ENCODE results near the gene GTF2I. TPM values are rescaled to one million over a fixed set of nuclear protein-coding genes. Genes with fewer than 3 reads are reported as not detected.

The GTF2I gene
- total RNA-seq, 2 donors from 2014 or later: 123 to 148 TPM

DNA sequence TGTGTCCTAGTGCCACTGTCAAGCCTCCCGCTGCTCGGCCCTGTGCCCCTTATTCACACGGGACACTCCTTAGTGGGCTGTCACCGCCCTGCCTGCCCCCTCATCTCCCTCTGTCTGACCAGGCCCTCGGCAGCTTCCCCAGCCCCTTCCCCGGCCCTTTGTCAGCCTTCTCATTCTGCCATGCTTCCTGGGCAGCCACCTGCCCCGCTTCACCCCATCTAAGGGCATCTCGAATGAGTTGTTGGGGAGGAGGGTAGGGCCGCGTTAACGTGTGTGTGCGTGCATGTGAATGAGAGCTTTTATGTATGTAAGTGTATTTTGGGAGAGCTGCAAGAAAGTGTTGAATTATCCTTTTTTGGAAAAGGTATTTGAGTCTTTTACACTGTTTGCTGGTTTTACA, 49.7 kb downstream of the GTF2I start:
- H3K27ac ChIP-seq: no peak overlapping the region
- no peaks in the 10 kb centered on the region for H3K27me3 ChIP-seq
- intact Hi-C loops (cut with DNase I): no loop called here
- TF ChIP-seq, protein P1, sequence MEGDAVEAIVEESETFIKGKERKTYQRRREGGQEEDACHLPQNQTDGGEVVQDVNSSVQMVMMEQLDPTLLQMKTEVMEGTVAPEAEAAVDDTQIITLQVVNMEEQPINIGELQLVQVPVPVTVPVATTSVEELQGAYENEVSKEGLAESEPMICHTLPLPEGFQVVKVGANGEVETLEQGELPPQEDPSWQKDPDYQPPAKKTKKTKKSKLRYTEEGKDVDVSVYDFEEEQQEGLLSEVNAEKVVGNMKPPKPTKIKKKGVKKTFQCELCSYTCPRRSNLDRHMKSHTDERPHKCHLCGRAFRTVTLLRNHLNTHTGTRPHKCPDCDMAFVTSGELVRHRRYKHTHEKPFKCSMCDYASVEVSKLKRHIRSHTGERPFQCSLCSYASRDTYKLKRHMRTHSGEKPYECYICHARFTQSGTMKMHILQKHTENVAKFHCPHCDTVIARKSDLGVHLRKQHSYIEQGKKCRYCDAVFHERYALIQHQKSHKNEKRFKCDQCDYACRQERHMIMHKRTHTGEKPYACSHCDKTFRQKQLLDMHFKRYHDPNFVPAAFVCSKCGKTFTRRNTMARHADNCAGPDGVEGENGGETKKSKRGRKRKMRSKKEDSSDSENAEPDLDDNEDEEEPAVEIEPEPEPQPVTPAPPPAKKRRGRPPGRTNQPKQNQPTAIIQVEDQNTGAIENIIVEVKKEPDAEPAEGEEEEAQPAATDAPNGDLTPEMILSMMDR (IDR thresholded peaks at IDR 0.05): no peak
- DNase-seq: no peak
- peaks cover 4% of the 10 kb centered on the region for H3K36me3 ChIP-seq
- no peak overlapping the region for H3K9ac ChIP-seq (ENCODE audit: low read depth in 2 of 2, low read length in 2 of 2)
- no peak overlapping the region for H3K4me3 ChIP-seq
- H3K9me3 ChIP-seq: no peaks in the 10 kb centered on the region
- H3K4me1 ChIP-seq: no peaks in the 10 kb centered on the region

GRCh38 chr7:74708569-74709275, 51.2 kb downstream of the GTF2I start:
- no peaks in the 10 kb centered on the region for H3K4me1 ChIP-seq
- no peak overlapping the region for H3K9ac ChIP-seq (ENCODE audit: low read depth in 2 of 2, low read length in 2 of 2)
- no peaks in the 10 kb centered on the region for H3K9me3 ChIP-seq
- intact Hi-C loops (cut with DNase I): no loop called here
- peaks cover 4% of the 10 kb centered on the region for H3K36me3 ChIP-seq
- H3K4me3 ChIP-seq: no peak overlapping the region
- no peaks in the 10 kb centered on the region for H3K27me3 ChIP-seq
- TF ChIP-seq, protein P1 (IDR thresholded peaks at IDR 0.05): no peak
- no peak for DNase-seq
- no peak overlapping the region for H3K27ac ChIP-seq

DNA sequence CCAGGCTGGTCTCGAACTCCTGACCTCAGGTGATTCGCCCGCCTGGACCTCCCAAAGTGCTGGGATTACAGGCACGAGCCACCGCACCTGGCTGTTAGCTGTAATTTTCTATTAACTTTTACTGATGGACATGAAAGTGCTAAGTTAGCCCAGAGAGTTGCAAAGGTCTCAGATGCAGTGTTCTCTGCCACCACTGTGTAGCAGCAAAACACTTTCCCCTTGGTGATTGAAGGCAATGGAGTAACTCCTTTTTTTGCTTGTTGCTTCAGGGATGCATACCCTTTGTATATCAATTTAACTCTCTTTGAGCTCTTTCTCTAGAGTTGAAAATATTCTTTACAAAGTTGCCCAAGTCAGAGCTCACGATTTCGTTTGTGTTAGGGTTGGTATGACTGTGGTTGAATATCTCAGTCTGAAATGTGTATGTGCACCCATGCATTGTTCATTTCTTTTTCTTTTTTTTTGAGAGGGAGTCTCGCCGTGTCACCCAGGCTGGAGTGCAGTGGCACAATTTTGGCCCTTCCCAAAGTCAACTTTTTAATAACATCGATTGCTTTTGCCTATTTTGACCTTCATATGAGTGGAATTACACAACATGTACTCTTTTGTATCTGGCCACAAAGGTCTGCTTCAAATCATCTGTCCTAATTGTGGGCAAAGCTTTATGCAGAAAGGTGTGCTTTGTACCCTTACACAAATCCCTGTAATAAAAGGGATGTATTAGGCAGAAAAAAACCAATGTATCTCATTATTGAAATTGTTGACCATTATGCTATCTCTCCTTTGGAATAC, 52.6 kb downstream of the GTF2I start:
- intact Hi-C loops (cut with DNase I): loop anchor here (5.0 kb wide), 1 partner anchor 293 kb away; no protein-coding TSS in a partner anchor
- no peaks in the 10 kb centered on the region for H3K36me3 ChIP-seq
- no peak overlapping the region for H3K9ac ChIP-seq (ENCODE audit: low read depth in 2 of 2, low read length in 2 of 2)
- no peak for DNase-seq
- H3K27ac ChIP-seq: no peak overlapping the region
- no peaks in the 10 kb centered on the region for H3K9me3 ChIP-seq
- H3K4me3 ChIP-seq: no peak overlapping the region
- TF ChIP-seq, protein P1 (IDR thresholded peaks at IDR 0.05): no peak
- no peaks in the 10 kb centered on the region for H3K27me3 ChIP-seq
- H3K4me1 ChIP-seq: no peaks in the 10 kb centered on the region

DNA sequence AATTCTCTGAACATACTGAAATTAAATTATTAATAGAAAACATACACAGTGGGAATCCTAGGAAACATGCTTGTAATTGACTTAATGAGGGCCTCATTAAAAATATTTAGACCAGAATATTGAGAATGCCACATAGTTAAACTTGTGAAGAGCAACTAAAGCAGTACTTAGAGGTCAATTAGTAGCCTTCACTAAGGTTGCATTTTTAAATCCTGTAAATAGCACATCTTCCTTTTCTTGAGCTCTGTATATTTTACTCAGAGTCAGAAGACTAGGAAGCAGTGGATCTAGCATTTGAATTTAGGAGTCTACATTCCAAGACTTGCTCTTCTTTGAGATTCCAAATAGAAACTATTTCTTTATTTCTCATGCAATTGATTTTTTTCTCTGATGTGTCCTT, 56.0 kb downstream of the GTF2I start:
- intact Hi-C loops (cut with DNase I): loop anchor here (5.0 kb wide), 1 partner anchor 296 kb away; no protein-coding TSS in a partner anchor
- H3K27me3 ChIP-seq: no peaks in the 10 kb centered on the region
- no peaks in the 10 kb centered on the region for H3K9me3 ChIP-seq
- H3K27ac ChIP-seq: no peak overlapping the region
- no peak for DNase-seq
- no peak overlapping the region for H3K4me3 ChIP-seq
- no peaks in the 10 kb centered on the region for H3K4me1 ChIP-seq
- TF ChIP-seq, protein P1 (IDR thresholded peaks at IDR 0.05): no peak
- H3K36me3 ChIP-seq: no peaks in the 10 kb centered on the region
- no peak overlapping the region for H3K9ac ChIP-seq (ENCODE audit: low read depth in 2 of 2, low read length in 2 of 2)

GRCh38 chr7:74717889-74718288, 60.4 kb downstream of the GTF2I start:
- TF ChIP-seq, protein P1 (IDR thresholded peaks at IDR 0.05): no peak
- no peaks in the 10 kb centered on the region for H3K4me1 ChIP-seq
- no peaks in the 10 kb centered on the region for H3K36me3 ChIP-seq
- intact Hi-C loops (cut with DNase I): no loop called here
- no peak overlapping the region for H3K27ac ChIP-seq
- no peak overlapping the region for H3K9ac ChIP-seq (ENCODE audit: low read depth in 2 of 2, low read length in 2 of 2)
- H3K27me3 ChIP-seq: no peaks in the 10 kb centered on the region
- DNase-seq: no peak
- H3K9me3 ChIP-seq: no peaks in the 10 kb centered on the region
- H3K4me3 ChIP-seq: no peak overlapping the region

Data from colonic mucosa (tissue), 4 donors.